HG02678 (cell line): ENCODE results near the gene ZFP90.

ENCODE experiments used
- ATAC-seq: cut with Tn5 transposase; IDR thresholded peaks from one replicate; pipeline ENCODE4 v1.9.1; 2021; ENCODE audit warnings: mild to moderate bottlenecking, moderate library complexity; ENCODE audit not compliant: unreplicated experiment

Gene ZFP90

GRCh38 chr16:68577352-68577853 is 38.3 kb downstream of the ZFP90 start:
- ATAC-seq, result no peak

- ATAC-seq, result no peak
Observed at GRCh38 chr16:68590201-68590994, 51.3 kb downstream of the ZFP90 start.

GRCh38 chr16:68592466-68593337 is 53.6 kb downstream of the ZFP90 start:
- no peak for ATAC-seq

GRCh38 chr16:68596266-68596665 is 57.2 kb downstream of the ZFP90 start:
- no peak for ATAC-seq

- ATAC-seq, result no peak
Observed at GRCh38 chr16:68599586-68599985, 60.5 kb downstream of the ZFP90 start.

GRCh38 chr16:68605746-68606145 is 66.7 kb downstream of the ZFP90 start:
- no peak for ATAC-seq

GRCh38 chr16:68607443-68607842 is 68.4 kb downstream of the ZFP90 start:
- ATAC-seq, result no peak

GRCh38 chr16:68608330-68608729 is 69.2 kb downstream of the ZFP90 start:
- ATAC-seq, result no peak

GRCh38 chr16:68612996-68613395 is 73.9 kb downstream of the ZFP90 start:
- no peak for ATAC-seq

GRCh38 chr16:68617734-68618133 is 78.6 kb downstream of the ZFP90 start:
- no peak for ATAC-seq
